Measurements from ENCODE around the gene NHSL2. TPM values are rescaled to one million over a fixed set of nuclear protein-coding genes. Genes with fewer than 3 reads are reported as not detected.

NHSL2 gene
- total RNA-seq, 1 donor from 2014 or later = 12.7 TPM

- Histone ChIP-seq H3K9me3 (no peaks in the 10 kb centered on the region), H3K4me1 (peaks cover 16% of the 10 kb centered on the region), H3K27me3 (ENCODE audit: low read depth) (no peaks in the 10 kb centered on the region), H3K36me3 (no peaks in the 10 kb centered on the region), H3K4me3 (peak overlapping the region; percentile 25), H3K27ac (no peak overlapping the region)
- DNase-seq (no peak), ATAC-seq (no peak)
- intact Hi-C loops (cut with DNase I) = no loop called here
- no peak for TF ChIP-seq CTCF (IDR thresholded peaks at IDR 0.05)
These were observed 191.5 kb downstream of the NHSL2 start for GRCh38 chrX:72102126-72102525.

GRCh38 chrX:72102760-72103159 lies 192.1 kb downstream of the NHSL2 start:
- H3K4me3 ChIP-seq = no peak overlapping the region
- no peaks in the 10 kb centered on the region for H3K36me3 ChIP-seq
- no peaks in the 10 kb centered on the region for H3K9me3 ChIP-seq
- H3K27me3 ChIP-seq (ENCODE audit: low read depth) = no peaks in the 10 kb centered on the region
- no peak for DNase-seq
- no peak for TF ChIP-seq CTCF (IDR thresholded peaks at IDR 0.05)
- no peak for ATAC-seq
- intact Hi-C loops (cut with DNase I) = no loop called here
- H3K27ac ChIP-seq = no peak overlapping the region
- H3K4me1 ChIP-seq = peaks cover 16% of the 10 kb centered on the region

- H3K27me3 ChIP-seq (ENCODE audit: low read depth) = no peaks in the 10 kb centered on the region
- H3K4me3 ChIP-seq = no peak overlapping the region
- ATAC-seq (peak in 1 of 2 donors; percentile 47), DNase-seq (no peak)
- intact Hi-C loops (cut with DNase I) = no loop called here
- H3K27ac ChIP-seq = no peak overlapping the region
- no peaks in the 10 kb centered on the region for H3K9me3 ChIP-seq
- H3K4me1 ChIP-seq = peaks cover 11% of the 10 kb centered on the region
- TF ChIP-seq CTCF (IDR thresholded peaks at IDR 0.05) = no peak
- H3K36me3 ChIP-seq = no peaks in the 10 kb centered on the region
These were observed 194.8 kb downstream of the NHSL2 start for GRCh38 chrX:72105436-72105835.

- no peaks in the 10 kb centered on the region for H3K9me3 ChIP-seq
- no peak overlapping the region for H3K4me3 ChIP-seq
- peaks cover 7% of the 10 kb centered on the region for H3K4me1 ChIP-seq
- intact Hi-C loops (cut with DNase I) = no loop called here
- no peaks in the 10 kb centered on the region for H3K27me3 ChIP-seq (ENCODE audit: low read depth)
- H3K36me3 ChIP-seq = no peaks in the 10 kb centered on the region
- no peak for DNase-seq
- no peak overlapping the region for H3K27ac ChIP-seq
- TF ChIP-seq CTCF (IDR thresholded peaks at IDR 0.05) = no peak
- peak in 1 of 2 donors; percentile 29 for ATAC-seq
These were observed 196.7 kb downstream of the NHSL2 start for GRCh38 chrX:72107320-72107719.

- no peaks in the 10 kb centered on the region for H3K27me3 ChIP-seq (ENCODE audit: low read depth)
- no peak for ATAC-seq
- no peak for DNase-seq
- no peak for TF ChIP-seq CTCF (IDR thresholded peaks at IDR 0.05)
- no peaks in the 10 kb centered on the region for H3K4me1 ChIP-seq
- H3K9me3 ChIP-seq = no peaks in the 10 kb centered on the region
- H3K36me3 ChIP-seq = no peaks in the 10 kb centered on the region
- intact Hi-C loops (cut with DNase I) = no loop called here
- no peak overlapping the region for H3K27ac ChIP-seq
- H3K4me3 ChIP-seq = no peak overlapping the region
These were observed 197.4 kb downstream of the NHSL2 start for GRCh38 chrX:72107841-72108595.

Data from lower lobe of right lung (tissue), 2 donors.